ENCODE measurements around the gene SSUH2. TPM values are rescaled to one million over a fixed set of nuclear protein-coding genes. Genes with fewer than 3 reads are reported as not detected.

Gene SSUH2
- total and polyA plus RNA-seq, 2 of the 4 experiments (the other 2 are of a cell fraction) = 0.10 TPM; not detected in 1

- H3K4me2 ChIP-seq (ENCODE audit: low read depth, low read length) = no peak overlapping the region
- no peak overlapping the region for H2AFZ ChIP-seq (replicated peaks; ENCODE audit: low read length, poor library complexity)
- no peak overlapping the region for H3K18ac ChIP-seq (ENCODE audit: low read depth, low read length)
- H2AK9ac ChIP-seq (replicated peaks; ENCODE audit: low read depth, low read length, poor library complexity) = no peak overlapping the region
- no peak overlapping the region for H3K9ac ChIP-seq (ENCODE audit: low read depth, low read length)
- no peaks in the 10 kb centered on the region for H3K27me3 ChIP-seq (ENCODE audit: control insufficient read depth, insufficient read depth, low read length)
- peak overlapping the region; percentile 33 for H2AK5ac ChIP-seq (ENCODE audit: low read depth, low read length)
- peak overlapping the region; percentile 73 for H3K4ac ChIP-seq (ENCODE audit: low read depth, low read length)
- no peak overlapping the region for H3K23ac ChIP-seq (ENCODE audit: low read depth, low read length)
- H2BK5ac ChIP-seq (ENCODE audit: low read depth, low read length, poor library complexity, severe bottlenecking) = no peak overlapping the region
- H3K56ac ChIP-seq (ENCODE audit: extremely low read depth, insufficient read depth, low read length) = no peak overlapping the region
- H3K4me1 ChIP-seq (ENCODE audit: control insufficient read depth, insufficient read depth, low read length) = peaks cover 7% of the 10 kb centered on the region
- no peak overlapping the region for H4K5ac ChIP-seq (ENCODE audit: low read depth, low read length)
- H3K79me1 ChIP-seq (ENCODE audit: low read depth in 1 of 2, low read length in 2 of 2) = no peaks in the 10 kb centered on the region
- H2BK15ac ChIP-seq (ENCODE audit: low read depth, low read length) = no peak overlapping the region
- dilution Hi-C loops (cut with HindIII; ENCODE audit: low sequenced_read_pairs, unreplicated experiment) (no loop called here), in situ Hi-C loops (cut with MboI; ENCODE audit: low sequenced_read_pairs) (no loop called here), intact Hi-C loops (cut with micrococcal nuclease) (no loop called here)
- no peak overlapping the region for H3K14ac ChIP-seq (replicated peaks; ENCODE audit: low read depth, low read length)
- H4K91ac ChIP-seq (ENCODE audit: insufficient read depth, low read depth, low read length) = peak overlapping the region; percentile 13; the same call in 1 of the 2 replicates
- H2BK20ac ChIP-seq (ENCODE audit: low read depth, low read length) = peak overlapping the region; percentile 27
- no peaks in the 10 kb centered on the region for H3K9me3 ChIP-seq (ENCODE audit: control insufficient read depth, insufficient read depth, low read length)
- DNase-seq = no peak
- TF ChIP-seq ELK1 (IDR thresholded peaks at IDR 0.05; ENCODE audit: borderline replicate concordance, low read depth, low read length) (no peak), RCOR1 (IDR thresholded peaks at IDR 0.05; ENCODE audit: insufficient replicate concordance, low read length) (no peak), MAZ (IDR thresholded peaks at IDR 0.05; ENCODE audit: borderline replicate concordance, low read depth, low read length) (no peak), MAFK (IDR thresholded peaks at IDR 0.05; ENCODE audit: low read depth, low read length) (no peak), RFX5 (IDR thresholded peaks at IDR 0.05; ENCODE audit: low read depth, low read length) (no peak), POLR2A (IDR thresholded peaks at IDR 0.05; ENCODE audit: low read depth, low read length) (no peak), SMC3 (IDR thresholded peaks at IDR 0.05; ENCODE audit: low read depth, low read length) (no peak), BHLHE40 (IDR thresholded peaks at IDR 0.05; ENCODE audit: low read depth, low read length) (no peak), MXI1 (IDR thresholded peaks at IDR 0.05; ENCODE audit: borderline replicate concordance, low read depth, low read length) (no peak), CEBPB (IDR thresholded peaks at IDR 0.05; ENCODE audit: low read depth, low read length) (no peak)
- TF ChIP-seq, protein P1, sequence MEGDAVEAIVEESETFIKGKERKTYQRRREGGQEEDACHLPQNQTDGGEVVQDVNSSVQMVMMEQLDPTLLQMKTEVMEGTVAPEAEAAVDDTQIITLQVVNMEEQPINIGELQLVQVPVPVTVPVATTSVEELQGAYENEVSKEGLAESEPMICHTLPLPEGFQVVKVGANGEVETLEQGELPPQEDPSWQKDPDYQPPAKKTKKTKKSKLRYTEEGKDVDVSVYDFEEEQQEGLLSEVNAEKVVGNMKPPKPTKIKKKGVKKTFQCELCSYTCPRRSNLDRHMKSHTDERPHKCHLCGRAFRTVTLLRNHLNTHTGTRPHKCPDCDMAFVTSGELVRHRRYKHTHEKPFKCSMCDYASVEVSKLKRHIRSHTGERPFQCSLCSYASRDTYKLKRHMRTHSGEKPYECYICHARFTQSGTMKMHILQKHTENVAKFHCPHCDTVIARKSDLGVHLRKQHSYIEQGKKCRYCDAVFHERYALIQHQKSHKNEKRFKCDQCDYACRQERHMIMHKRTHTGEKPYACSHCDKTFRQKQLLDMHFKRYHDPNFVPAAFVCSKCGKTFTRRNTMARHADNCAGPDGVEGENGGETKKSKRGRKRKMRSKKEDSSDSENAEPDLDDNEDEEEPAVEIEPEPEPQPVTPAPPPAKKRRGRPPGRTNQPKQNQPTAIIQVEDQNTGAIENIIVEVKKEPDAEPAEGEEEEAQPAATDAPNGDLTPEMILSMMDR (conservative IDR thresholded peaks at IDR 0.05; ENCODE audit: low read depth, low read length) = no peak
- peak overlapping the region; percentile 20; the same call in 1 of the 2 replicates for H2BK120ac ChIP-seq (ENCODE audit: low read depth, low read length)
- H3K9me1 ChIP-seq (ENCODE audit: insufficient read depth, low read length) = no peaks in the 10 kb centered on the region; the same call in 1 of the 2 replicates
- ChIA-PET POLR2A (ENCODE audit: unreplicated experiment) (no interaction called here), CTCF (interaction anchor here (1.0 to 1.3 kb wide), 3 partner anchors 45 to 184 kb away, joined by 3 to 6 read pairs (median 3); no protein-coding TSS in a partner anchor)
- no TSS peak for BruUV-seq (replicated peaks)
- no peak overlapping the region for H3K4me3 ChIP-seq (ENCODE audit: insufficient read depth, low read depth, low read length)
- no peak for ATAC-seq (ENCODE audit: low read depth)
- no peaks in the 10 kb centered on the region; the same call in 1 of the 2 replicates for H4K20me1 ChIP-seq (ENCODE audit: insufficient read depth, low read length)
- 96% methylated on average over 7 of the region's 16 CpGs; no CpG with 5 or more reads in 1 of the 2 experiments for WGBS, 2 experiments (ENCODE audit: extremely low coverage in 2 of 2, insufficient read length in 1 of 2)
- H3K36me3 ChIP-seq (ENCODE audit: control insufficient read depth, insufficient read depth, low read length) = no peaks in the 10 kb centered on the region
- H4K8ac ChIP-seq (ENCODE audit: low read depth in 2 of 2, low read length in 2 of 2) = no peak overlapping the region
- no peak overlapping the region for H3K27ac ChIP-seq (ENCODE audit: insufficient read depth, low read length)
Observed at GRCh38 chr3:8608041-8608790, 36.4 kb downstream of the SSUH2 start.
